GM10266 (cell line): ENCODE results near the gene CTNNA2.

Experiments used
- DNase-seq: peaks from one replicate; pipeline ENCODE4 v3.0.0; 2012; ENCODE audit errors: extremely low spot score
- TF ChIP-seq, protein P1 (sequence below): IDR thresholded peaks from 2 replicates; pipeline ENCODE4 v1.5.1; 2012; ENCODE audit warnings: mild to moderate bottlenecking, low read depth; ENCODE audit not compliant: control insufficient read depth, insufficient read depth; ENCODE audit errors: missing control alignments

Gene CTNNA2

DNA sequence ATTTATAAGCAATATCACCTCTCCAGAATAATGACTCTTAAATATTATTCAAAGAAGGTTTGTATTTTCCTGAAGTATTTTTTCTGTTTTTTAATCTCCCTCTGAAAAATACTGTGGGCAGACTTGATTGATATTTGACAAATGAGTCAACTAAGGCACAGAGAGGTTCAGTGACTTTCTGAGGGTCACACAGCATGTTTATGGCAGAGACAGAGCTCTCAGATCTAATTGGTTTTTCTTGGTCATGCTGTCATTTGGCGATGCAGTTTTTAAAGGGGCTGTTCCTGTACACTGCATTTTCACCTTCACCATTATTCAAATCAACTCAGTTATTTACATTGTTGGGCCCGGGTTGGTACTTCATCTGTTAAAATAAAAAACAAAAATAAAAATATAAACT, 527.4 kb downstream of the CTNNA2 start:
- TF ChIP-seq, protein P1, sequence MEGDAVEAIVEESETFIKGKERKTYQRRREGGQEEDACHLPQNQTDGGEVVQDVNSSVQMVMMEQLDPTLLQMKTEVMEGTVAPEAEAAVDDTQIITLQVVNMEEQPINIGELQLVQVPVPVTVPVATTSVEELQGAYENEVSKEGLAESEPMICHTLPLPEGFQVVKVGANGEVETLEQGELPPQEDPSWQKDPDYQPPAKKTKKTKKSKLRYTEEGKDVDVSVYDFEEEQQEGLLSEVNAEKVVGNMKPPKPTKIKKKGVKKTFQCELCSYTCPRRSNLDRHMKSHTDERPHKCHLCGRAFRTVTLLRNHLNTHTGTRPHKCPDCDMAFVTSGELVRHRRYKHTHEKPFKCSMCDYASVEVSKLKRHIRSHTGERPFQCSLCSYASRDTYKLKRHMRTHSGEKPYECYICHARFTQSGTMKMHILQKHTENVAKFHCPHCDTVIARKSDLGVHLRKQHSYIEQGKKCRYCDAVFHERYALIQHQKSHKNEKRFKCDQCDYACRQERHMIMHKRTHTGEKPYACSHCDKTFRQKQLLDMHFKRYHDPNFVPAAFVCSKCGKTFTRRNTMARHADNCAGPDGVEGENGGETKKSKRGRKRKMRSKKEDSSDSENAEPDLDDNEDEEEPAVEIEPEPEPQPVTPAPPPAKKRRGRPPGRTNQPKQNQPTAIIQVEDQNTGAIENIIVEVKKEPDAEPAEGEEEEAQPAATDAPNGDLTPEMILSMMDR: no peak
- DNase-seq: no peak

DNA sequence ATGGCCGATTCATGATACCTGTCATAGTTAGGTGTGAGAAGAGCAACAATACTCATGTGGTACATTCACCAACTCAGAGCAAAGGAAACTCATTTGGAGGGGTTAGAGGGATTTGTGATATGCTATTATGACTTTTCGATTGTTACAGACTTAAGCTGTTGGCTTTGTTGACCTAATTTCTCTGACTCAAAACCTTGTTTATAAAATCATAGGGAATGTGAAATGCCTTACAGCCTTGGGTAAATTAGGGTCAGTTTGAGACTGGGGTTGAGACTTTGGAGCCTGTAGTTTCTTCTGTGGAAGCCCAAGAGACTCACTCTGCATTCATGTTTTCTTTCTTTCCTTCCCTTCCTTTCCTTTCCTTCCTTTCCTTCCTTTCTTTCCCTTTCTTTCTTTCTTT, 529.8 kb downstream of the CTNNA2 start:
- TF ChIP-seq, protein P1: no peak
- DNase-seq: no peak

DNA sequence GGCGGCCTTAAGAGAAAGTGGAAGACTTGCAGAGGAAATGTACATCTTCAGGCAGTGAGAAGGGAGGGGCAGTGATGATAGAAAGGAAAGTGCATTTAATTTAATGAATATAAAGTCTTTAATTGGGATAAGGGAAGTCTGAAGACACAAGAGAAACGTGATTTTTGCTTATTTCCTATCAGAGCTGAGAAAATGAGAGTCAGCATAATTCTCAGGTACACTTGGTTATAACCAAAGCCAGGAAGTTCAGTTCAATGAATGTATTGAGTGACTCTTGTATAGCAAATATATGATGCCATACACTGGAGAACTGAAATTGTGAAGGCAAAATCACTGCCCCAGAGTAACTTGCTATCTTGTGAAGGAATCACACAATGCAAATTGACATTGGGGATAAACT, 535.4 kb downstream of the CTNNA2 start:
- TF ChIP-seq, protein P1: no peak
- DNase-seq: no peak

DNA sequence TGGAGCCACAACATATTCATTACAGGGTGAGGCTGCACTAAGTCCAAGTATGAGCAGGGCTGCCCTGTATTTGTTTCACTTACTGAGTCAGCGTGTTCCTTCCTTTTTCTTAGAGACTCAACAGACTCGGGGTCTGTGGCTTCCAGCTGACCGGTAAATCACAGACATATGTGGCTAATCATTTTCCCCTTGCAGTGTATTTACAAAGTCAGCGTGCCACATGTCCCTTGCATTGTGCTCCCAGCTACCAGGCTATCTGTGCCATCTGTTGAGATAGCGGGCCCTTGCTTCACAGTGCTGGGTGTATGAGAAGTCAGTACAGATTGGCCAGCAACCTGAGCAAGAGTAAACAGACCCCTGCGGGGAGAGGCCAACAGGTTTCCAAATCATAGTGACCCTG, 537.4 kb downstream of the CTNNA2 start:
- no peak for DNase-seq

DNA sequence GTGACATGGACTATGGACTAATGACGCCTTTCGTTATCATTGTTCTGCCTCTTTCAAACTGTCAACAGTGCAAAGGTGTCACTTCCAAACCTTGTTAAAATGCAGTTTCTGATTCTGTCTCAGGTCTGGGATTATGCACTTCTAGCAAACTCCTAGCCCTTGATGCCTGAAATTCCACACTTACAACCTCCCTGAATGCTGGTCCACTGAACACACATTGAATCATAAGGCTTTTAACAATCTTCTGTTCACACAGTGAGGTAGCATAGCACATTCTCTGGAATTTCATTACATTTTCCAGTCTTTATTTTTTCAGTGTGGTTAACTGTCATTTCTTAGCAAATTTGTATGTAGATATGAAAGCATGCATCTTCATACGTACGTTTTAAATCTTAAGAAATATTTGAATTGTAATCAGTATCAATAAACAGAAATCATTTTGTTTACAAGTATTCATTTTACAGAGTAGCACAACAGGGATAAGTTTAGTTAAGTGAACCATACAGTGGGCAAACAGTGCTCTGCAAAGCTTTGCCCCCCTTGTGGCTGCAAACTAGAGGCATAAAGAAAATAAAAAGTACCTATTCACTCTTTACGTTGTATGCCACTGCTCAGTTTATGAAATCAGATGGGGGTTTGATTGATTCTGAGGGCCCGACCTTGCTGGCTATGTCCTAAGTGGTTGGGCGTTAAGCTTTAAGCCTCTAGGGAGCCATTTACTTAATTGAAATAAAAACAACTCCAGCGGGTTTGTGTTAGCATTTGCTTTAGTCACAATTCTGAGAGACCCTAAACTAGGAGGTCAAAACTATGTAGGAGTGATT, 540.9 kb downstream of the CTNNA2 start:
- no peak for DNase-seq
- TF ChIP-seq, protein P1: no peak

More for the DNA sequence above, 537.4 kb downstream of the CTNNA2 start:
- TF ChIP-seq, protein P1: no peak

DNA sequence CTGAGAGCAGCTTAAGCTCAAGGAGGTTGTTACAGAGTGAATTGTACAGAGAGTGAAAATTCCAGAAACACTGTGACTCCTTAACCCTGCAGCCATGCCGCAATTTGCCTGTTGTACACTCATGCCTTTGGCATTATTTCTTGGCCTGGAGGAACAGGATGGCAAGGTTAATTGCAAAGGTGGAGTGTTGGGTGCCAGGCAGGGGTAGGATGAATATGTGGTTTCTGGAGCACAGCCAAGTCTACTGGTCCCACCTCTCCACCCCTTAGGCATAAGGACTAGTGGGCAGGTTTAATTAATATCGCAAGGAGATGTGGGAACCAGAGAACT, 541.5 kb downstream of the CTNNA2 start:
- DNase-seq: no peak
- TF ChIP-seq, protein P1: no peak

DNA sequence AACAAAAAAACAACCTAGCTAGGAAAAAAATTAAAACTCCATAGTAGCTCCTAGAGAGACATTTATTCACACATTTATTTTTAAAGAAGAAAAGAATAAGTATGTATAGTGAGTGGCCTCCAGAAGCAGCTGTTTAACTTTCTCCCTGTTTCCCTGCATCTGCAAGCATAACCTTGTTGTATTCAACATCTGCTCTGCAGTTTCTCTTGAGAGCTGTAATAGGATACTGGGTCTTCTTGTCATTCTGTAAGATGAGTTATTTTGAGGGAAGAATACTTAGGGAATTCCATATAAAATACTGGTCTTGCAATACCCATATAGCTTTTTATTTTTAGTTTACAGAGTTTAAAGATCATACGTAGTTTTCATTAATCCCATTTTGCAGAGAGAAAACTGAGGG, 545.1 kb downstream of the CTNNA2 start:
- no peak for DNase-seq
- TF ChIP-seq, protein P1: no peak
